IMR-90 (cell line): Measurements from ENCODE around the gene SMCO3.

ENCODE experiments used
- CTCF ChIP-seq: conservative IDR thresholded peaks from 2 replicates; pipeline ENCODE4 v1.5.1; 2012; ENCODE audit warnings: mild to moderate bottlenecking, low read depth, low read length, improper control_type of control experiment
- RAD21 ChIP-seq: IDR thresholded peaks from 2 replicates; pipeline ENCODE4 v1.6.1; 2012; ENCODE audit warnings: low read length, improper control_type of control experiment

- TF ChIP-seq RAD21 (no peak), CTCF (no peak)
Measured at GRCh38 chr12:14765398-14765797, 48.6 kb downstream of the SMCO3 start.
